Stimulated activated naive CD8-positive, alpha-beta T cell treated with anti-CD3 and anti-CD28 coated beads, Interleukin-15, Interleukin-2, amounts not matched to agents 100 ng/mL and 50 ng/mL, for 24 hours (primary cell): Measurements from ENCODE around the gene SLC35A4.
"Not testable (repeated sequence)": the region's sequence is repeated elsewhere in the genome, so short reads cannot be mapped to it uniquely, and the experiment has no call there.

Experiments
- H3K27ac Mint-ChIP-seq: one replicate; pipeline ENCODE4 v1.8.0; 2021; ENCODE audit warnings: mild to moderate bottlenecking, mixed read lengths
- H3K27me3 Mint-ChIP-seq: one replicate; pipeline ENCODE4 v1.8.0; 2021; ENCODE audit warnings: mixed read lengths
- H3K36me3 Mint-ChIP-seq: one replicate; pipeline ENCODE4 v1.8.0; 2021; ENCODE audit warnings: low read depth, mixed read lengths
- H3K4me1 Mint-ChIP-seq: one replicate; pipeline ENCODE4 v1.8.0; 2021; ENCODE audit warnings: low read depth, mixed read lengths
- H3K4me3 Mint-ChIP-seq: one replicate; pipeline ENCODE4 v1.8.0; 2021; ENCODE audit warnings: mild to moderate bottlenecking, mixed read lengths
- H3K9me3 Mint-ChIP-seq: one replicate; pipeline ENCODE4 v1.8.0; 2021; ENCODE audit warnings: mixed read lengths

Gene SLC35A4

DNA sequence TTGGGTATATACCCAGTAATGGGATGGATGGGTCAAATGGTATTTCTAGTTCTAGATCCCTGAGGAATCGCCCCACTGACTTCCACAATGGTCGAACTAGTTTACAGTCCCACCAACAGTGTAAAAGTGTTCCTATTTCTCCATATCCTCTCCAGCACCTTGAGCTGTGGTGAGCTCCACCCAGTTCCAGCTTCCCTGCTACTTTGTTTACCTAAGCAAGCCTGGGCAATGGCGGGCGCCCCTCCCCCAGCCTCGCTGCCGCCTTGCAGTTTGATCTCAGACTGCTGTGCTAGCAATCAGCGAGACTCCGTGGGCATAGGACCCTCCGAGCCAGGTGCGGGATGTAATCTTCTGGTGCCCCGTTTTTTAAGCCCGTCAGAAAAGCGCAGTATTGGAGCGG is 28.4 kb downstream of the SLC35A4 start:
- not testable (repeated sequence) for H3K27ac Mint-ChIP-seq, H3K9me3 Mint-ChIP-seq, H3K36me3 Mint-ChIP-seq, H3K4me3 Mint-ChIP-seq, H3K27me3 Mint-ChIP-seq, H3K4me1 Mint-ChIP-seq

DNA sequence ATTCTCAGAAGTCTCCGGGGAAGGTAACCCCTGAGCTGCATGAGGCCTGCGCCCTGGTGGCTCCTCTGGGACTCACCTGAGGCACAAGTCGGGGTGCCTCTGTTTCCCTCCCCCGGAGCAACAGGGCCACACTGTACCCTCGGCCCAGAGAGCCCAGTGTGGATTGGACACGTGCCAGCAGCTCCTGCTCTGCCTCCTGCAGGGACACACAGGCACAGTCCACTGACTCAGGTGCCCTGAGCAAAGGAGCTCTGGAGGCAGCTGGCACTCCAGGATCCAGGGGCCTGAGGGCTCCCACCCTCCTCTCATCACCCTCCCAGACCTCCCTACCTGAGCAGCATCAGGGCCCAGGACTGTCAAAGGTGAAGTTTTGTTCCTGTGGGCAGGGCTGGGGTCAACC is 29.5 kb downstream of the SLC35A4 start:
- H3K27ac Mint-ChIP-seq = no peak overlapping the region
- peaks cover 3% of the 10 kb centered on the region for H3K27me3 Mint-ChIP-seq
- H3K4me1 Mint-ChIP-seq = peaks cover 5% of the 10 kb centered on the region

DNA sequence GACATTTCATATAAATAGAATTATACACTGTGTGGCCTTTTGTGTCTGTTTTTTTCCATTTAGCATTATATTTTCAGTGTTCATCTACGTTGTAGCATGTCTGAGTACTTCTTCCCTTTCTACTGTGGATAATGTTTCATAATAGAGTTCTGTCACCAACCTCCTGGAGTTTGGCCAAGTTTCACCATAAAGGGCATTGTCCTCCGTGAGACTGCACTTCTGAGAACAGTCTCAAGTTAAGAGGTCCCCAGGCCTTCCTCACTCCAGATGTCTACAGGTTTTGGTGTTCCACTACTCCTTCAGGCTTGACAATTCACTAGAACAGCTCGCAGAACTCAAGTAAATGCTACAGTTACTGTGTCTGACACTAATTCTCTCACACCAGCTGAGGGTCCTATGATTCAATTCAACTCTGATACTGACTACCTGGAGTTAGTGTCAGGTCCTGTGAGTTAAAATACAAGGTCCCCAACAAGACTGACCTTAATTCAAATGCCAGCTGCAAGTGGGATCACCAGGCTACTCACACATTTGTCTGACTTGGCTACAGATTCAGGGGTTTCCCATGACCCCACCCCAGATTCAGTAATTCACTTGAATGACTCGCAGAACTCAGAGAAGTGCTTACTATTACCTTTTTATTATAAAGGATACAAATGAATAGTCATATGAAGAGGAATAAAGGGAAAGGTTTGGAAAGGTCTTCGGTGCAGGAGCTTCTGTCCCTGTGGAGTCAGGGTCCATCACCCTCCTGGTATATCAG is 31.1 kb downstream of the SLC35A4 start:
- H3K27me3 Mint-ChIP-seq = peaks cover 3% of the 10 kb centered on the region
- peak overlapping the region; percentile 6 for H3K27ac Mint-ChIP-seq
- H3K4me3 Mint-ChIP-seq = no peak overlapping the region
- no peaks in the 10 kb centered on the region for H3K36me3 Mint-ChIP-seq
- H3K4me1 Mint-ChIP-seq = peaks cover 5% of the 10 kb centered on the region
- H3K9me3 Mint-ChIP-seq = no peaks in the 10 kb centered on the region

More for the DNA sequence above, 29.5 kb downstream of the SLC35A4 start:
- H3K36me3 Mint-ChIP-seq = no peaks in the 10 kb centered on the region
- H3K4me3 Mint-ChIP-seq = no peak overlapping the region
- no peaks in the 10 kb centered on the region for H3K9me3 Mint-ChIP-seq

DNA sequence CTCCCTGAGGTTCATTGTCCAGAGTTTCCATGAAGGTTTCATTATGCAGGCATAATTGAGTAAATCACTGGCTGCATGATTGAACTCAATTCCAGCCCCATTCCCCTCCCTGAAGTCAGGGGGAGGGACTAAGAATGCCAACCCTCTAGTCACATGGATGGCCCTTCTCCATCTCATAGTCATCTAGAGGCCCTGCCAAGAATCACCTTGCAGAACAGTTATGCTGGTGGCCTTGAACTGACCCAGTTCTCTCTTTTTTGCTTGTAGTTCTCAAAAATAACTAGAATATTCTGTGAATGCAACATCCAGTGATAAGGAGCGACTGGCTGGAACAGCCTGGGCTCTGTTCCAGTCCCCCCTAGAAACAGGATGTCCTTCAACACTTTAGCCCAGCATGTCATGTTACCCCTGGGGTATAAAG is 31.7 kb downstream of the SLC35A4 start:
- Mint-ChIP-seq H3K27ac (no peak overlapping the region), H3K36me3 (no peaks in the 10 kb centered on the region), H3K4me3 (no peak overlapping the region), H3K27me3 (peaks cover 3% of the 10 kb centered on the region), H3K4me1 (peaks cover 5% of the 10 kb centered on the region), H3K9me3 (no peaks in the 10 kb centered on the region)

DNA sequence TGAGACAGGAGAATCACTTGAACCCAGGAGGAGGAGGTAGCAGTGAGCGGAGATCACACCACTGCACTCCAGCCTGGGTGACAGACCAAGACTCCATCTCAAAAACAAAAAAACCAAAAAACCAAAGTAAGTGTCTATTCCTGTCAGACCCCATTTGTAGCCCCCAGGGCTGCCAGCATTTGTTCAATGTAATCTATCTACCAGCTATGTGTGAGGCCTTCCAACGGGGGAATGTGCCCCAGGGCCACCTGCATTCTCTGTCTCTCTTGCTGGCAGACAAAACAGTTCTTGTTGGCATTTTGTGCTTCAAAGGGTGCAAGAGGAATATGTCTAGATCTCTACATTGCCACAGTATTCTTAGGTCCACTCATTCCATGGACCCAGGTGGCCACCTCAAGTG is 34.2 kb downstream of the SLC35A4 start:
- peaks cover 3% of the 10 kb centered on the region for H3K27me3 Mint-ChIP-seq
- H3K4me3 Mint-ChIP-seq = no peak overlapping the region
- no peaks in the 10 kb centered on the region for H3K36me3 Mint-ChIP-seq
- H3K4me1 Mint-ChIP-seq = peaks cover 5% of the 10 kb centered on the region
- no peak overlapping the region for H3K27ac Mint-ChIP-seq
- H3K9me3 Mint-ChIP-seq = no peaks in the 10 kb centered on the region

DNA sequence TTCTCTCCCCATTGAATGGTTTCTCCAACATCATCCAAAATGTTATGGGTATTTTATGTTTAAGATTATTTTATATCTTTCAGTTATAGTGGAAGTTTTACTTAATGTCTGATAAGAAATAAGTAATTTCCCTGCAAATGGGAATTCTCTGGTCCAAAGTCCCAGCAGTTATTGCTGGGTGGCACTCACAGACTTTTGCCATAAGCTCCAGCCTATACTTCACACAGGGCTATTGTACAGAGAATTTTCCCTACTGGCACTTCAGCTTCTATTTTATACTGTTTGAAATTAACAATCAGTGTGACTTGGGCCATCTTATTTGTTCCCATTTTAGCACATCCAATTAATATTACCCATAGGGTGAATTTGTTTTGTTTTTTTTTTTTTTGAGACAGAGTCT is 35.5 kb downstream of the SLC35A4 start:
- Mint-ChIP-seq H3K9me3 (no peaks in the 10 kb centered on the region), H3K27ac (no peak overlapping the region), H3K27me3 (peaks cover 6% of the 10 kb centered on the region), H3K4me3 (no peak overlapping the region), H3K4me1 (peaks cover 5% of the 10 kb centered on the region), H3K36me3 (no peaks in the 10 kb centered on the region)

DNA sequence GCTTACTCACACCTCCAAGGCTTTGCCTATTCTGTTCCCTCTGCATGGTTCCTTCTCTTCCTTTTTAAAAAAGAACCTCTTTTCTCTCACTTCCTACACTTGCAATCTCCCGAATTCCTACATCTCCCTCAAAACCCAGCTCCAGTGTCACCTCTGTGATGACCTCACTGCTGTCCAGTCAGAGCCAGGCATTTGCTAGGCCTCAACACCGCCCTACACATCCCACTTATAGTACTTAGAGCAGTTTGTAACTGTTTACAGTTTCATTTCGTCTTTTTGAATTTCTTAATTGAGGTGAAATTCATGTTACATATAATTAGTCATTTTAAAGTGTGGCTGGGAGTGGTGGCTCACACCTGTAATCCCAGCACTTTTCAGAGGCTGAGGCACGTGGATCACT is 37.5 kb downstream of the SLC35A4 start:
- Mint-ChIP-seq H3K9me3 (no peaks in the 10 kb centered on the region), H3K4me3 (no peak overlapping the region), H3K27me3 (peaks cover 7% of the 10 kb centered on the region), H3K4me1 (no peaks in the 10 kb centered on the region), H3K27ac (no peak overlapping the region), H3K36me3 (no peaks in the 10 kb centered on the region)

DNA sequence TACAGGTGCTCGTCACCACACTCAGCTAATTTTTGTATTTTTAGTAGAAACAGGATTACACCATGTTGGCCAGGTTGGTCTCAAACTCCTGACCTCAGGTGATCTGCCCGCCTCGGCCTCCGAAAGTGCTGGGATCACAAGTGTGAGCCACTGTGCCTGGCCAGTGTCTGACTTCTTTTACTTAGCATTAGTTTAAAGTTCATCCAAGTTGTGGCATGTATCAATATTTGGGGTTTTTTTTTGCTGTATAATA is 38.7 kb downstream of the SLC35A4 start:
- not testable (repeated sequence) for H3K36me3 Mint-ChIP-seq, H3K9me3 Mint-ChIP-seq, H3K4me3 Mint-ChIP-seq, H3K27me3 Mint-ChIP-seq, H3K27ac Mint-ChIP-seq, H3K4me1 Mint-ChIP-seq

DNA sequence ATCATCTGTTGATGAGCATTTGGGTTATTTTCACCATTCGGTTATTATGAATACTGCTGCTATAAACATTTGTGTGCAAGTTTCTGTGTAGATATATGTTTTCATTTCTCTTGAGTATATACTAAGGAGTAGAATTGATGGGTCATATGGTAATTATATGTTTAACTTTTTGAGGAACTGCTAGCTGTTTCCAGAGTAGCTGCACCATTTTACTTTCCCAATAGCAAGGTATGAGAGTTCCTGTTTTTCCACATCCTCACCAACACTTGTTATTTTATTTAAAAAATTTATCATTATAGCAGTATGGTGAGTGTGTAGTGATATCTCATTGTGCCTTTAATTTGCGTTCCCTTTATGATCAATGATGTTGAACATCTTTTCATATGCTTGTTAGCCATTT is 39.1 kb downstream of the SLC35A4 start:
- Mint-ChIP-seq H3K27me3 (peaks cover 9% of the 10 kb centered on the region), H3K4me3 (no peak overlapping the region), H3K36me3 (no peaks in the 10 kb centered on the region), H3K27ac (no peak overlapping the region), H3K4me1 (no peaks in the 10 kb centered on the region), H3K9me3 (no peaks in the 10 kb centered on the region)

DNA sequence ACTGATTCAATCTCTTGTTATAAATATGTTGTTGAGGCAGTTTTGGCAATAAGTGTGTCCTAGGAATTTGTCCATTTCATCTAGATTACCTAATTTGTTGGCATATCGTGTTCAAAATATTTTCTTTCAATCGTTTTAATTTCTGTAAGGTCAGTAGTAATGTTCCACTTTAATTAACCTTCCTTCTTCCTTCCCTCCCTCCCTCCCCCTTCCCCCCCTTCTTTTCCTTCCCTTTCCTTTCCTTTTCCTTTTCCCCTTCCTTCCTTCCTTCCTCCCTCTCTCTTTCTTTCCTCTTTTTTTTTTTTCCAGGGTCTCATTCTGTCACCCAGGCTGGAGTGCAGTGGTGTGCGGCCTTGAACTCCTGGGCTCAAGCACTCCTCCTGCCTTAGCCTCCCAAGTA is 41.3 kb downstream of the SLC35A4 start:
- H3K36me3 Mint-ChIP-seq = no peaks in the 10 kb centered on the region
- no peaks in the 10 kb centered on the region for H3K9me3 Mint-ChIP-seq
- peaks cover 6% of the 10 kb centered on the region for H3K27me3 Mint-ChIP-seq
- H3K4me1 Mint-ChIP-seq = no peaks in the 10 kb centered on the region
- H3K4me3 Mint-ChIP-seq = no peak overlapping the region
- no peak overlapping the region for H3K27ac Mint-ChIP-seq

DNA sequence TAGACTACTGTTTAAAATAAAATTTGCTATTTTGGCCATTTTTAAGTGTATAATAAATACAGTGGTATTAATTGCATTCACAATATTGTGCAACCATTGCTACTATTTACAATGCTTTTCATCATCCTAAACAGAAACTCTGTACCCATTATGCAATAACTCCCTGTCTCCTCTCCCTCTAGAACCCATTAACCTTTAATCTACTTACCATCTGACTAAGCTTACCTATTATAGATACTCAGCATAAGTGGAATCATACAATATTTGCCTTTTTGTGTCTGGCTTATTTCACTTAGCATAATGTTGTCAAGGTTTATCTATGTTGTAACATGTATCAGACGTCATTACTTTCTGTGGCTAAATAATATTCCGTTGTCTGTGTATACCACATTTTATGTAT is 42.4 kb downstream of the SLC35A4 start:
- peaks cover 9% of the 10 kb centered on the region for H3K4me1 Mint-ChIP-seq
- H3K36me3 Mint-ChIP-seq = no peaks in the 10 kb centered on the region
- no peak overlapping the region for H3K27ac Mint-ChIP-seq
- H3K27me3 Mint-ChIP-seq = peaks cover 12% of the 10 kb centered on the region
- no peaks in the 10 kb centered on the region for H3K9me3 Mint-ChIP-seq
- no peak overlapping the region for H3K4me3 Mint-ChIP-seq

DNA sequence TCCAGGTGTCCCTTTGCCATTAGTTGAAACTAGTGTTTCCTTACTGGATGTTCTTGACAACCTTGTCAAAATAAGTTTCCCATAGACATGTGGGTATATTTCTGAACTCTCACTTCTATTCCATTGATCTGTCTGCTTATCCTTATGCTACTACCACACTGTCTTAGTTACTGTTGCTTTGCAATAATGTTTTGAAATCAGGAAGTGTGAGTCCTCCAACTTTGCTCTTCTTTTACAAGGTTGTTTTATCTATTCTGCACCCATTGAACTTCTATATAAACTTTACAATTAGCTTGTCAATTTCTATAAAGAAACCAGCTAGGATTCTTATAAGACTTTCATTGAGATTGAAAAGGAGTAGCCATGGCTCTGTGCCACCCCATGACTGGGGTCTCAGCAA is 44.1 kb downstream of the SLC35A4 start:
- Mint-ChIP-seq H3K36me3 (no peaks in the 10 kb centered on the region), H3K4me3 (no peak overlapping the region), H3K27me3 (peaks cover 20% of the 10 kb centered on the region), H3K4me1 (peaks cover 16% of the 10 kb centered on the region), H3K9me3 (no peaks in the 10 kb centered on the region), H3K27ac (no peak overlapping the region)

DNA sequence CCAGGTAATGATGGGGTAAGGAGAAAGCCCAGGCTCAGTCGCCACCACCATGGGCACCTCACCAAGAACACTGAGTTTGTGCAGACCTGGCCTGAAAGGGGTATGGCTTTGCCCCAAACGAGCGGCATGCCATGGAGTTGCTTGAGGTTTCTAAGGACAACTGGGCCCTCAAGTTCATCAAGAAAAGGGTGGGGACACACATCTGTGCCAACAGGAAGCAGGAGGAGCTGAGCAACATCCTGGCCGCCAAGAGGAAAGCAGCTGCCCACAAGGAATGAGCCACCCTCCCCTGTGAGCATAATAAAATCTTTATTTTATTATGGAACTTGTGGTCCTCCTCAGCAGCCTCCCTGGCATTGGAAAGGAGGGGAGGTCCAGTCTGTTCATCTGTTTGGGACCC is 44.5 kb downstream of the SLC35A4 start:
- Mint-ChIP-seq H3K36me3 (no peaks in the 10 kb centered on the region), H3K4me3 (no peak overlapping the region), H3K9me3 (no peaks in the 10 kb centered on the region), H3K27ac (no peak overlapping the region), H3K4me1 (peaks cover 16% of the 10 kb centered on the region), H3K27me3 (peaks cover 20% of the 10 kb centered on the region)

DNA sequence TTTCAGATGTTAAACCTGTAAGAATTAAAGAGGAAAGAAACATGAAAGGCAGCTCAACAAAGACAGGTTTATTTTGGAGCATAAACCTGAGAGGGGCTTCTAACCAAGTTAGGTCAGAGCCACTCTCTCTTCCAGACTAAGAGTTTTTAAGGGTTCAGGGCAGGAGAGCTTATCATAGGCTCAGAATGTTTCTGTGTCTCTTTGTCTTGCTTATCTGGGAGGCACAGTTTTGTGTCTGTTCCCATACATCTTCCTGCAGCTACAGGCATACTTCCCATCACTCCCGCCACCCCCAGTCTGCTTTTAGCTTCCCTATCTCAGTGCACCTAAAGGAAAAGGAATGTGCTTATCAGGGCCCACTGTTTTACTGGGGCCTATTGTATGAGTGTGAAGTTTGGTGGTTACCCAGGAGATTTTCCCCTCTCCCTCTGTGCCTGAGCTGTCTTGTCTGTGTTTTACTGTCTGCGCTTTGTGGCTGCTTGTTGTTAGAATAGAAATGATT is 46.4 kb downstream of the SLC35A4 start:
- peaks cover 17% of the 10 kb centered on the region for H3K27me3 Mint-ChIP-seq
- no peaks in the 10 kb centered on the region for H3K36me3 Mint-ChIP-seq
- H3K4me3 Mint-ChIP-seq = no peak overlapping the region
- H3K27ac Mint-ChIP-seq = no peak overlapping the region
- H3K4me1 Mint-ChIP-seq = peaks cover 16% of the 10 kb centered on the region
- no peaks in the 10 kb centered on the region for H3K9me3 Mint-ChIP-seq
